ENCODE measurements around the gene CSF1. TPM values are rescaled to one million over a fixed set of nuclear protein-coding genes. Genes with fewer than 3 reads are reported as not detected.

Gene CSF1
- total RNA-seq, 1 donor from 2014 or later: 159 TPM

DNA sequence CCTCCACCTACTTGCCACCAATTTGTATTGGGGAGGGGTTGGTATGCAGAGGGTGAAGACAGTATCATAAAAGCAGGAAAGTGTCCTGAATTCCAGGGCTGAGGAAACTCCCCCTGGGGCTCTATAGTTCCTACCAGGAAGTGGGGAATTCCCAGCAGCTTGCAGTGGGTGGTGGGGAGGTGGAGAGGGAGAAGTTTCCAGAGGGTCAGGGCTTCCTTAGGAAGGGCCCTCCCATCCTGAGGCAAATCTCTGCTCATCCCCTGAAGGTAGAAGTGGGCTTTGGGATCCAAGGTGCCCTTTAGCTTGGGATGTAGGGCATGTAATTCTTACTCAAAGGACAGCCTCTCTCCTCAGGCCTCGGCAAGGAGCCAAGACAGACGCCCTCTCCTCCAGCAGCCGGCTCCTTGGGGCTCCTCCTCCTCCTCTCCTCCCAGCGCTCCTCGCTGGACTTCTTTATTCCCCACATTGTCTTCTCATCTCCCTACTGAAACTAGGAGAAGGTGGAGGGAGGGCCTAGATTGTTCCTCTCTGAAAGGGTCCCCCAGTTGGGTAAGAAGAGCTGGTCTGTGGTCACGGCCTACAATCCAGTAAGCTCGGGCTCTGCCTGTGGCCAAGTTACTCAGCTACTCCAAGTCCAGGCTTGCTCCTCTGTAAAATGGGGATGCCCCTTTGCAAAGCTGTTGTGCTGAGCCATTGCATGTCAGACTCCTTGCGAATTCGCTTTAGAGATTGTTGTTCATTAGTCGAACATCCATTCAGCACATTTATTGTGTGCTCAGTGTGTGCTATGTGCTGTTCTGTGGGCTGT lies 17.9 kb upstream of the CSF1 start:
- H3K36me3 ChIP-seq: no peaks in the 10 kb centered on the region
- no peak for TF ChIP-seq CTCF (IDR thresholded peaks at IDR 0.05)
- TF ChIP-seq POLR2A (IDR thresholded peaks at IDR 0.05): no peak
- TF ChIP-seq POLR2AphosphoS5 (IDR thresholded peaks at IDR 0.05; ENCODE audit: insufficient read depth in 1 of 2, low read depth in 1 of 2): no peak
- no peak overlapping the region for H3K4me3 ChIP-seq
- intact Hi-C loops (cut with DNase I): no loop called here
- H3K27ac ChIP-seq: peak overlapping the region; percentile 13
- H3K27me3 ChIP-seq: no peaks in the 10 kb centered on the region
- no peak for DNase-seq (ENCODE audit: extremely low spot score in 2 of 2)
- H3K9me3 ChIP-seq: no peaks in the 10 kb centered on the region
- peaks cover 16% of the 10 kb centered on the region for H3K4me1 ChIP-seq

- H3K4me1 ChIP-seq: peaks cover 16% of the 10 kb centered on the region
- no peak for TF ChIP-seq CTCF (IDR thresholded peaks at IDR 0.05)
- TF ChIP-seq POLR2A (IDR thresholded peaks at IDR 0.05): no peak
- no peak for TF ChIP-seq POLR2AphosphoS5 (IDR thresholded peaks at IDR 0.05; ENCODE audit: insufficient read depth in 1 of 2, low read depth in 1 of 2)
Observed at GRCh38 chr1:109893532-109894171, 17.0 kb upstream of the CSF1 start.

DNA sequence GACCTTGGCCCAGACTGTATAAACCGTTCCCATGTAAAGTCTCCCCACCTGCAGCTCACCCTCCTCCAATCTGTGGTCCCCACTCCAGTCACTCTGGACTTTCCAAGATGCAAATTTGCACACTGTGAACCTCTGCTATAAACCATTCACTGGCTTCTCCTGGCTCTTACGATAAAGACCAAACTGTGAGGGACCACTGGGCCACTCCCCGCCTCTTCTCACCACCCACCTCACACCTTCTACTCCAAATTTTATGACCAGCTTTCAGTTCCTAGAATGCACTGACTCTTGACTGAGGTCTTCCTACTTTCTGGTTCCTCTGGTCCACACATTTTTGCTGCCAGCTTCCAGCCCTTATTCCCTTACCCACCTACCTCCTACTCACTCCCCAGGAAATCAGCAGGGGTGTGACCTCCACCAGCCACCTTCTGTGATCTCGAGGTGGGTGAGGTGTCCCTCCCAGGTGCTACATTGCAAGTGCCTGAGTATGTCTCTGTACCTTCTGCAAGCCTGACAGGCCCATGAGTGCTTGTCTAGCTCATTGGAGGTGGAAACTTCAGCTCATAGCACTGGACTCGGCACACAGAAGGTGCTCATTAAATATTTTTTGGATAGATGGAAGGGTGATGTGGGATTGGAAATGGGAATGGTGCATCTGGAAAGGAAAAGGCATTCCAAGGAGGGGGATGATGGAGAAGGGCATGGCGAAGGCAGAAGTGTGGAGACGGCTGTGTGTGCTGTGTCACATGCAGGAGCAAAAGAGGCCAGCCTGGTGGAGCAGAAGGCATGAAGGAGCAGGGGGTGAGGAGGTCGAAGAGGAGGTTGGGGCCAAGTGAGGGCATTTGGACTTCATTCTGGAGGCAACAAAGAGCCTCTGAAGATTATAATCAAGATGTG lies 15.6 kb upstream of the CSF1 start:
- intact Hi-C loops (cut with DNase I): no loop called here
- Histone ChIP-seq H3K27ac (no peak overlapping the region), H3K9me3 (no peaks in the 10 kb centered on the region), H3K27me3 (no peaks in the 10 kb centered on the region), H3K4me3 (no peak overlapping the region), H3K4me1 (peaks cover 16% of the 10 kb centered on the region), H3K36me3 (no peaks in the 10 kb centered on the region)
- no peak for TF ChIP-seq CTCF (IDR thresholded peaks at IDR 0.05)
- no peak for TF ChIP-seq POLR2A (IDR thresholded peaks at IDR 0.05)
- TF ChIP-seq POLR2AphosphoS5 (IDR thresholded peaks at IDR 0.05; ENCODE audit: insufficient read depth in 1 of 2, low read depth in 1 of 2): no peak
- no peak for DNase-seq (ENCODE audit: extremely low spot score in 2 of 2)

More at GRCh38 chr1:109893532-109894171, 17.0 kb upstream of the CSF1 start:
- H3K9me3 ChIP-seq: no peaks in the 10 kb centered on the region
- H3K4me3 ChIP-seq: no peak overlapping the region
- intact Hi-C loops (cut with DNase I): no loop called here
- no peaks in the 10 kb centered on the region for H3K27me3 ChIP-seq
- DNase-seq (ENCODE audit: extremely low spot score in 2 of 2): no peak
- no peaks in the 10 kb centered on the region for H3K36me3 ChIP-seq
- no peak overlapping the region for H3K27ac ChIP-seq

GRCh38 chr1:109895720-109896504 lies 14.7 kb upstream of the CSF1 start:
- TF ChIP-seq POLR2AphosphoS5 (IDR thresholded peaks at IDR 0.05; ENCODE audit: insufficient read depth in 1 of 2, low read depth in 1 of 2) (peak in 1 of 2 donors; percentile 56), CTCF (IDR thresholded peaks at IDR 0.05) (no peak)
- Histone ChIP-seq H3K36me3 (no peaks in the 10 kb centered on the region), H3K27me3 (no peaks in the 10 kb centered on the region), H3K4me1 (peaks cover 16% of the 10 kb centered on the region), H3K9me3 (no peaks in the 10 kb centered on the region), H3K27ac (no peak overlapping the region), H3K4me3 (no peak overlapping the region)
- DNase-seq (ENCODE audit: extremely low spot score in 2 of 2): no peak
- intact Hi-C loops (cut with DNase I): no loop called here
